Astrocyte (in vitro differentiated cells and primary cell): ENCODE measurements around the gene KRT9. TPM values are rescaled to one million over a fixed set of nuclear protein-coding genes. Genes with fewer than 3 reads are reported as not detected.

Experiments
- DNase-seq: peaks from one replicate; pipeline ENCODE4 v3.0.0-alpha.2; 2010; ENCODE audit warnings: low read depth
- FAIRE-seq: peaks from 2 replicates; lab custom pipeline; 2011; peaks lifted over from hg19 to GRCh38; lab: Jason Lieb, UNC
- H2AFZ ChIP-seq: 2 replicates; pipeline ENCODE4 v1.6.0; 2012; ENCODE audit warnings: low read depth, low read length, inconsistent platforms
- H3K27ac ChIP-seq: 2 replicates; pipeline ENCODE4 v1.5.1; 2011; ENCODE audit warnings: low read depth, low read length, inconsistent platforms
- H3K27me3 ChIP-seq: 2 replicates; pipeline ENCODE4 v1.6.0; 2011; ENCODE audit warnings: low read length, inconsistent platforms; ENCODE audit not compliant: insufficient read depth
- H3K36me3 ChIP-seq: 2 replicates; pipeline ENCODE4 v1.5.1; 2011; ENCODE audit warnings: low read length, inconsistent platforms; ENCODE audit not compliant: insufficient read depth
- H3K4me1 ChIP-seq: 2 replicates; pipeline ENCODE4 v1.5.1; 2011; ENCODE audit warnings: low read length, inconsistent platforms; ENCODE audit not compliant: insufficient read depth
- H3K4me2 ChIP-seq: 2 replicates; pipeline ENCODE4 v1.6.0; 2012; ENCODE audit warnings: low read length, inconsistent platforms
- H3K4me3 ChIP-seq: 2 replicates; pipeline ENCODE4 v1.5.1; 2011; ENCODE audit warnings: low read depth, mild to moderate bottlenecking, low read length, inconsistent platforms; ENCODE audit not compliant: insufficient read depth
- H3K79me2 ChIP-seq: 2 replicates; pipeline ENCODE4 v1.6.0; 2012; ENCODE audit warnings: mild to moderate bottlenecking, low read length, inconsistent platforms; ENCODE audit not compliant: insufficient read depth
- H3K9ac ChIP-seq: 2 replicates; pipeline ENCODE4 v1.6.0; 2012; ENCODE audit warnings: mild to moderate bottlenecking, low read length, inconsistent platforms
- H3K9me3 ChIP-seq: 2 replicates; pipeline ENCODE4 v1.5.1; 2012; ENCODE audit warnings: low read depth, mild to moderate bottlenecking, low read length, inconsistent platforms; ENCODE audit not compliant: insufficient read depth
- H4K20me1 ChIP-seq: 2 replicates; pipeline ENCODE4 v1.6.0; 2012; ENCODE audit warnings: low read length, inconsistent platforms; ENCODE audit not compliant: insufficient read depth
- H3K27ac Mint-ChIP-seq: one replicate; pipeline ENCODE4 v1.8.0; 2021; ENCODE audit warnings: mild to moderate bottlenecking, mixed read lengths; ENCODE audit not compliant: unreplicated experiment
- H3K27me3 Mint-ChIP-seq: one replicate; pipeline ENCODE4 v1.8.0; 2021; ENCODE audit warnings: low read depth, mixed read lengths; ENCODE audit not compliant: unreplicated experiment
- H3K36me3 Mint-ChIP-seq: one replicate; pipeline ENCODE4 v1.8.0; 2021; ENCODE audit warnings: low read depth, mixed read lengths; ENCODE audit not compliant: unreplicated experiment
- H3K4me1 Mint-ChIP-seq: one replicate; pipeline ENCODE4 v1.8.0; 2021; ENCODE audit warnings: low read depth, mixed read lengths; ENCODE audit not compliant: unreplicated experiment
- H3K4me3 Mint-ChIP-seq: one replicate; pipeline ENCODE4 v1.8.0; 2021; ENCODE audit warnings: mild to moderate bottlenecking, moderate library complexity, mixed read lengths; ENCODE audit not compliant: unreplicated experiment
- H3K9me3 Mint-ChIP-seq: one replicate; pipeline ENCODE4 v1.8.0; 2021; ENCODE audit warnings: mild to moderate bottlenecking, mixed read lengths; ENCODE audit not compliant: unreplicated experiment
- EZH2 ChIP-seq: IDR thresholded peaks from 2 replicates; pipeline ENCODE4 v1.6.1; 2012; ENCODE audit warnings: mild to moderate bottlenecking, low read length, inconsistent platforms; ENCODE audit not compliant: insufficient read depth
- total RNA-seq: library from RNA; stranded (reverse); gene quantifications from 2 replicates; pipeline ENCODE4 v1.2.1, GENCODE V29; 2021
- TF ChIP-seq, protein P1 (sequence below): IDR thresholded peaks from 2 replicates; pipeline ENCODE4 v1.5.1; 2011; ENCODE audit warnings: low read depth, mild to moderate bottlenecking, inconsistent platforms, low read length, moderate library complexity; ENCODE audit not compliant: insufficient read depth

Gene KRT9
- total RNA-seq, 1 donor from 2014 or later, result 0.09 TPM

DNA sequence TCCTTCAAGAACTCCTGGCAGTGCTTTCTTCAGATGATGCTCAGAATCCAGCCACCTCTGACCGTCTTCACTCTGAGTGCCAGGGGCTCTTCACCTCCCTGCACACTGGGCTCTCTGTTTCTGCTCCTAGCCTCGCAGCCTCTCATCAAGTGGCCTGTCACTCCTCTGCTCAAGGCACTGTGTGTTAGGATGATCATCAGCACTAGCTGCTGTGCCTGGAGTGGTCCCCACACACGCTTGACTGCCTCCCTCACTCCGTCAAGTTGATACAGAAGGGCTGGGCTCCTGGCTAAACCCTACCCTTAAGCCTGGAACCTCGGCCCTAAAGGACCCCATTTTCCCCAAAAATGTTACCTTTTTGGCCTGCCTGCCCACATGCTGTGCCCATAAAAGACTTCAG is 15.6 kb downstream of the KRT9 start:
- Mint-ChIP-seq H3K36me3 (no peaks in the 10 kb centered on the region), H3K4me1 (peaks cover 5% of the 10 kb centered on the region), H3K27ac (no peak overlapping the region), H3K4me3 (no peak overlapping the region), H3K9me3 (no peaks in the 10 kb centered on the region), H3K27me3 (peaks cover 31% of the 10 kb centered on the region)
- FAIRE-seq (no peak), DNase-seq (no peak)
- Histone ChIP-seq H4K20me1 (no peaks in the 10 kb centered on the region), H3K4me2 (no peak overlapping the region), H3K36me3 (no peaks in the 10 kb centered on the region), H2AFZ (no peak overlapping the region), H3K27me3 (peaks cover 20% of the 10 kb centered on the region), H3K79me2 (no peaks in the 10 kb centered on the region), H3K27ac (no peak overlapping the region), H3K9ac (no peak overlapping the region), H3K4me3 (no peak overlapping the region), H3K4me1 (peaks cover 6% of the 10 kb centered on the region), H3K9me3 (no peaks in the 10 kb centered on the region)
- TF ChIP-seq, protein P1, sequence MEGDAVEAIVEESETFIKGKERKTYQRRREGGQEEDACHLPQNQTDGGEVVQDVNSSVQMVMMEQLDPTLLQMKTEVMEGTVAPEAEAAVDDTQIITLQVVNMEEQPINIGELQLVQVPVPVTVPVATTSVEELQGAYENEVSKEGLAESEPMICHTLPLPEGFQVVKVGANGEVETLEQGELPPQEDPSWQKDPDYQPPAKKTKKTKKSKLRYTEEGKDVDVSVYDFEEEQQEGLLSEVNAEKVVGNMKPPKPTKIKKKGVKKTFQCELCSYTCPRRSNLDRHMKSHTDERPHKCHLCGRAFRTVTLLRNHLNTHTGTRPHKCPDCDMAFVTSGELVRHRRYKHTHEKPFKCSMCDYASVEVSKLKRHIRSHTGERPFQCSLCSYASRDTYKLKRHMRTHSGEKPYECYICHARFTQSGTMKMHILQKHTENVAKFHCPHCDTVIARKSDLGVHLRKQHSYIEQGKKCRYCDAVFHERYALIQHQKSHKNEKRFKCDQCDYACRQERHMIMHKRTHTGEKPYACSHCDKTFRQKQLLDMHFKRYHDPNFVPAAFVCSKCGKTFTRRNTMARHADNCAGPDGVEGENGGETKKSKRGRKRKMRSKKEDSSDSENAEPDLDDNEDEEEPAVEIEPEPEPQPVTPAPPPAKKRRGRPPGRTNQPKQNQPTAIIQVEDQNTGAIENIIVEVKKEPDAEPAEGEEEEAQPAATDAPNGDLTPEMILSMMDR, result no peak

DNA sequence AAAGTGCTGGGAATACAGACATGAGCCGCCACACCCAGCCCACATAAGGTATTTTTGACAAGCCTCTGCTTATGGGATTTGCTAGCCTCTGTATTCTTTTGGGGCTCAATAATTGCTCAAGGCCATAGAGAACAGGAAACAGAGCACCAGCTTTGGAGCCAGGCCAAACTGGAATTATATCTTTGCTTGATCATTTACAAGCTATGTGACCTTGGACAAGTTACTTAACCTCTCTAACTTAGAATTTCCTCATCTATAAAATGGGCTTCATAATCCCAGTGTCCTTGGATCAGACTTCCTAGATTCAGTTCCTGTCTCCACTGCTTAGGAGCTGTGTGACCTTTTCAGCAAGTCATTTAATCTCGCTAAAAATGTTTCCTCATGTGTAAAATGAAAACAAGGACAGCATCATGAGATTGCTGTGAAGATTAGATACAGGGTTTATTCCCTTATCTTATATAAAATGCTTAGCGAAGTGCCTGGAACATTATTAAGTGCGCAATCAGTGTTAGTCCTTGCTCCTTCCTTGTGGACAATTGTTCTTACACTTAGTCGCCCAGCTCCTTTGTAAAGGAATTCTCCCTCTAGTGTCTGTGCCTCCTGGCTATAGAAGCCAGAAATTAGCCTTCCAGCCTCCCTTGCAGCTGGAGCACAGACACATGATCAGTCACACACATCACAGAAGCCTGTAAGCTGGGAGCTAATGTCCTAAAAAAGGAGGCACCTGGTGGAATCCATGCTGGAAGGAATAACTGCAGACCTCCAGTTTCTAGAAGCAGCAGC is 16.6 kb downstream of the KRT9 start:
- Histone ChIP-seq H3K36me3 (no peaks in the 10 kb centered on the region), H3K4me3 (no peak overlapping the region), H3K79me2 (no peaks in the 10 kb centered on the region), H4K20me1 (no peaks in the 10 kb centered on the region), H3K9me3 (no peaks in the 10 kb centered on the region), H3K4me2 (no peak overlapping the region), H2AFZ (no peak overlapping the region), H3K27ac (no peak overlapping the region), H3K27me3 (peaks cover 17% of the 10 kb centered on the region), H3K9ac (no peak overlapping the region), H3K4me1 (peaks cover 7% of the 10 kb centered on the region)
- peaks cover 31% of the 10 kb centered on the region for H3K27me3 Mint-ChIP-seq
- no peaks in the 10 kb centered on the region for H3K36me3 Mint-ChIP-seq
- FAIRE-seq (no peak), DNase-seq (no peak)
- H3K4me1 Mint-ChIP-seq, result peaks cover 5% of the 10 kb centered on the region
- no peak overlapping the region for H3K4me3 Mint-ChIP-seq
- H3K27ac Mint-ChIP-seq, result no peak overlapping the region
- H3K9me3 Mint-ChIP-seq, result no peaks in the 10 kb centered on the region
- TF ChIP-seq EZH2, result no peak

DNA sequence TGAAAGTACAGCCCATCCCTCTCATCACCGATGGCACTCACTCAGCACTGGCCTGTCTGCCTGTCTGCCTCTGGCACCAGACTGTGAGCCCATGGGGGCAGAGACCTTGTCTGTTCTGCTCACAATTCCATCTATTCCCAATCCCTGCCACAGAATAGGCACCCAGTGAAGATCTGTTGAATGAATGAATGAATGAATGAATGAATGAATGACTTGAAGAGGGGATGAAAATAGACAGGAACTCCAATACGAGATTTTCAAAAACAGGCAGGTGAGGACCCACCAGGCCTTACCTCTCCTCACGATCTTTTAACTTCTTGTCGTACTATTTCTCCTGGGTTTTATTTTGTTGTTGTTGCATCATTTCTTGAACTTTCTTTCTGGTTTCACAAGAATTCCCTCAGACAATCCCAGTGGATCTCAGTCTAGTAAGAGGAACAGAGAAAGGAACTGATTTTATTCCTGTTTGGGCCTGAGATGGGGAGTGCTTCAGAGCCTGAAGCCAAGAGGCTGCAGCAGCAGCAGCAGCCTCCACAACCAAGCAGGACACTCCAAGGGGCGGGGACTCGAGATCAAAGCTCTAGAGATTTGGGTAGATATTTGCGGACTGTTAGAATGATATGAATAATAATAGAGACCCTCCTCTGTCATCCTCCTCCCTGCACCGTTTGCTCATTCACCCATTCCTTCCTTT is 17.7 kb downstream of the KRT9 start:
- FAIRE-seq (no peak), DNase-seq (no peak)
- H3K9me3 ChIP-seq, result no peaks in the 10 kb centered on the region
- peak overlapping the region; percentile 36 for H3K27ac Mint-ChIP-seq
- H3K27me3 ChIP-seq, result peaks cover 13% of the 10 kb centered on the region
- no peak overlapping the region for H3K9ac ChIP-seq
- H3K4me2 ChIP-seq, result no peak overlapping the region
- H3K4me1 Mint-ChIP-seq, result peaks cover 4% of the 10 kb centered on the region
- no peak overlapping the region for H3K27ac ChIP-seq
- no peaks in the 10 kb centered on the region for H3K36me3 ChIP-seq
- no peak overlapping the region for H3K4me3 ChIP-seq
- TF ChIP-seq, protein P1, result no peak
- no peak for TF ChIP-seq EZH2
- H3K27me3 Mint-ChIP-seq, result peaks cover 31% of the 10 kb centered on the region
- H3K36me3 Mint-ChIP-seq, result no peaks in the 10 kb centered on the region
- H3K79me2 ChIP-seq, result no peaks in the 10 kb centered on the region
- H3K4me1 ChIP-seq, result peaks cover 15% of the 10 kb centered on the region
- no peaks in the 10 kb centered on the region for H4K20me1 ChIP-seq
- no peak overlapping the region for H2AFZ ChIP-seq
- no peaks in the 10 kb centered on the region for H3K9me3 Mint-ChIP-seq
- H3K4me3 Mint-ChIP-seq, result no peak overlapping the region
